WTC11 (cell line): ENCODE measurements around the gene HTRA1. TPM values are rescaled to one million over a fixed set of nuclear protein-coding genes. Genes with fewer than 3 reads are reported as not detected.

ENCODE experiments used
- ATAC-seq: fragments of 200-7000 bp; cut with Tn5 transposase; 2 replicates; pipeline ENCODE4 v1.10.0; 2021; ENCODE audit warnings: mild to moderate bottlenecking, moderate library complexity
- CTCF ChIA-PET: fragments of 300-600 bp; sonication (Branson Sonifier 250); formaldehyde crosslinking; loops from one replicate; lab custom pipeline; 2021; ENCODE audit warnings: antibody characterized with exemption; lab: Charles Lee
- POLR2A ChIA-PET: fragments of 350-600 bp; sonication (Branson Sonifier 250); formaldehyde crosslinking; loops from one replicate; lab custom pipeline; 2021; ENCODE audit warnings: antibody characterized with exemption; lab: Charles Lee
- DNase-seq: peaks from one replicate; pipeline ENCODE4 v3.0.0; 2021; ENCODE audit warnings: low spot score
- H3K27ac Mint-ChIP-seq: 2 replicates; pipeline ENCODE4 v1.8.0; 2021; ENCODE audit warnings: mixed read lengths
- H3K27me3 Mint-ChIP-seq: 2 replicates; pipeline ENCODE4 v1.8.0; 2021; ENCODE audit warnings: low read depth, mild to moderate bottlenecking, moderate library complexity, mixed read lengths
- H3K36me3 Mint-ChIP-seq: 2 replicates; pipeline ENCODE4 v1.8.0; 2021; ENCODE audit warnings: mixed read lengths
- H3K4me1 Mint-ChIP-seq: 2 replicates; pipeline ENCODE4 v1.8.0; 2022; ENCODE audit warnings: mixed read lengths
- H3K4me3 Mint-ChIP-seq: 2 replicates; pipeline ENCODE4 v1.8.0; 2021; ENCODE audit warnings: mild to moderate bottlenecking, moderate library complexity, mixed read lengths
- H3K9me3 Mint-ChIP-seq: 2 replicates; pipeline ENCODE4 v1.8.0; 2021; ENCODE audit warnings: mixed read lengths
- E2F5 ChIP-seq: sonication (generic); formaldehyde crosslinking; IDR thresholded peaks from 2 replicates; pipeline ENCODE4 v1.8.1; 2022; ENCODE audit warnings: mild to moderate bottlenecking, moderate library complexity, missing genetic modification reagents
- GRHL2 ChIP-seq: fragments of 250-450 bp; sonication (Bioruptor Pico); IDR thresholded peaks from 2 replicates; pipeline ENCODE4 v1.8.0; 2022; ENCODE audit warnings: mild to moderate bottlenecking, moderate library complexity; ENCODE audit not compliant: insufficient replicate concordance, severe bottlenecking
- HMGA2 ChIP-seq: fragments of 250-450 bp; sonication (Bioruptor Pico); IDR thresholded peaks from 2 replicates; pipeline ENCODE4 v1.4.0; 2021; ENCODE audit warnings: mild to moderate bottlenecking, moderate library complexity
- KAT7 ChIP-seq: sonication (generic); formaldehyde crosslinking; IDR thresholded peaks from 2 replicates; pipeline ENCODE4 v1.8.1; 2023; ENCODE audit warnings: missing genetic modification reagents, mild to moderate bottlenecking, borderline replicate concordance
- MXD4 ChIP-seq: fragments of 250-450 bp; sonication (Bioruptor Pico); IDR thresholded peaks from 2 replicates; pipeline ENCODE4 v1.8.0; 2021; ENCODE audit warnings: mild to moderate bottlenecking, moderate library complexity, borderline replicate concordance
- NFATC4 ChIP-seq: fragments of 250-450 bp; sonication (Bioruptor Pico); IDR thresholded peaks from 2 replicates; pipeline ENCODE4 v1.9.0; 2021; ENCODE audit warnings: mild to moderate bottlenecking
- NFYB ChIP-seq: sonication (generic); formaldehyde crosslinking; conservative IDR thresholded peaks from 2 replicates; pipeline ENCODE4 v1.8.0; 2022; ENCODE audit warnings: low read depth, missing genetic modification reagents
- NR3C1 ChIP-seq: sonication (generic); formaldehyde crosslinking; conservative IDR thresholded peaks from 2 replicates; pipeline ENCODE4 v1.8.1; 2023; ENCODE audit warnings: low read depth, mild to moderate bottlenecking, missing genetic modification reagents
- OVOL2 ChIP-seq: fragments of 250-450 bp; sonication (Bioruptor Pico); IDR thresholded peaks from 2 replicates; pipeline ENCODE4 v1.9.0; 2021; ENCODE audit warnings: mild to moderate bottlenecking, borderline replicate concordance
- SP1 ChIP-seq: sonication (generic); formaldehyde crosslinking; conservative IDR thresholded peaks from 2 replicates; pipeline ENCODE4 v1.8.1; 2022; ENCODE audit warnings: missing genetic modification reagents
- TEAD1 ChIP-seq: sonication (generic); formaldehyde crosslinking; IDR thresholded peaks from 2 replicates; pipeline ENCODE4 v1.8.0; 2022; ENCODE audit warnings: mild to moderate bottlenecking, missing genetic modification reagents
- ZBTB21 ChIP-seq: sonication (generic); formaldehyde crosslinking; IDR thresholded peaks from 2 replicates; pipeline ENCODE4 v1.8.1; 2023; ENCODE audit warnings: mild to moderate bottlenecking, missing genetic modification reagents, borderline replicate concordance
- ZNF121 ChIP-seq: sonication (generic); formaldehyde crosslinking; IDR thresholded peaks from 2 replicates; pipeline ENCODE4 v1.8.0; 2023; ENCODE audit warnings: missing genetic modification reagents
- ZNF138 ChIP-seq: sonication (generic); formaldehyde crosslinking; conservative IDR thresholded peaks from 2 replicates; pipeline ENCODE4 v1.8.1; 2022; ENCODE audit warnings: mild to moderate bottlenecking, moderate library complexity, missing genetic modification reagents
- ZNF232 ChIP-seq: sonication (generic); formaldehyde crosslinking; IDR thresholded peaks from 2 replicates; pipeline ENCODE4 v1.8.0; 2022; ENCODE audit warnings: mild to moderate bottlenecking, missing genetic modification reagents
- ZNF263 ChIP-seq: sonication (generic); formaldehyde crosslinking; IDR thresholded peaks from 2 replicates; pipeline ENCODE4 v1.8.1; 2022; ENCODE audit warnings: low read depth, mild to moderate bottlenecking, moderate library complexity, missing genetic modification reagents
- ZNF317 ChIP-seq: sonication (generic); formaldehyde crosslinking; IDR thresholded peaks from 2 replicates; pipeline ENCODE4 v1.8.1; 2023; ENCODE audit warnings: low read depth, mild to moderate bottlenecking, moderate library complexity, missing genetic modification reagents, borderline replicate concordance
- ZSCAN18 ChIP-seq: fragments of 250-450 bp; sonication (Bioruptor Pico); IDR thresholded peaks from 2 replicates; pipeline ENCODE4 v2.1.2; 2022; ENCODE audit warnings: mild to moderate bottlenecking, moderate library complexity
- total RNA-seq: library from RNA; stranded (reverse); gene quantifications from 3 replicates; pipeline ENCODE4 v1.2.3, GENCODE V29; 2021
- TF ChIP-seq, protein P1 (sequence below): sonication (generic); formaldehyde crosslinking; IDR thresholded peaks from 2 replicates; pipeline ENCODE4 v1.8.0; 2022; ENCODE audit warnings: mild to moderate bottlenecking, missing genetic modification reagents
- TF ChIP-seq, protein P2 (sequence below): sonication (generic); formaldehyde crosslinking; IDR thresholded peaks from 2 replicates; pipeline ENCODE4 v1.8.0; 2022; ENCODE audit warnings: mild to moderate bottlenecking, missing genetic modification reagents

Gene HTRA1
- total RNA-seq, 1 experiment from 2014 or later = 18.3 TPM

GRCh38 chr10:122486406-122487080 is 25.2 kb downstream of the HTRA1 start:
- H3K4me1 Mint-ChIP-seq = peaks cover 9% of the 10 kb centered on the region; the same call in 1 of the 2 replicates
- H3K36me3 Mint-ChIP-seq = peaks cover 4% of the 10 kb centered on the region
- ChIA-PET POLR2A (no interaction called here), CTCF (interaction anchor here (1.2 kb wide), 1 partner anchor 188 kb away, joined by 4 read pairs; no protein-coding TSS in a partner anchor)
- DNase-seq (no peak), ATAC-seq (no peak)
- no peak for TF ChIP-seq ZNF138
- TF ChIP-seq, protein P1, sequence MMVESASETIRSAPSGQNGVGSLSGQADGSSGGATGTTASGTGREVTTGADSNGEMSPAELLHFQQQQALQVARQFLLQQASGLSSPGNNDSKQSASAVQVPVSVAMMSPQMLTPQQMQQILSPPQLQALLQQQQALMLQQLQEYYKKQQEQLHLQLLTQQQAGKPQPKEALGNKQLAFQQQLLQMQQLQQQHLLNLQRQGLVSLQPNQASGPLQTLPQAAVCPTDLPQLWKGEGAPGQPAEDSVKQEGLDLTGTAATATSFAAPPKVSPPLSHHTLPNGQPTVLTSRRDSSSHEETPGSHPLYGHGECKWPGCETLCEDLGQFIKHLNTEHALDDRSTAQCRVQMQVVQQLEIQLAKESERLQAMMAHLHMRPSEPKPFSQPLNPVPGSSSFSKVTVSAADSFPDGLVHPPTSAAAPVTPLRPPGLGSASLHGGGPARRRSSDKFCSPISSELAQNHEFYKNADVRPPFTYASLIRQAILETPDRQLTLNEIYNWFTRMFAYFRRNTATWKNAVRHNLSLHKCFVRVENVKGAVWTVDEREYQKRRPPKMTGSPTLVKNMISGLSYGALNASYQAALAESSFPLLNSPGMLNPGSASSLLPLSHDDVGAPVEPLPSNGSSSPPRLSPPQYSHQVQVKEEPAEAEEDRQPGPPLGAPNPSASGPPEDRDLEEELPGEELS (CRISPR knock-in tag) = no peak
- no peak overlapping the region for H3K27ac Mint-ChIP-seq
- H3K4me3 Mint-ChIP-seq = no peak overlapping the region
- peaks cover 8% of the 10 kb centered on the region for H3K9me3 Mint-ChIP-seq
- no peaks in the 10 kb centered on the region; the same call in 1 of the 2 replicates for H3K27me3 Mint-ChIP-seq

GRCh38 chr10:122487174-122487765 is 25.9 kb downstream of the HTRA1 start:
- H3K4me3 Mint-ChIP-seq = no peak overlapping the region
- ATAC-seq (no peak), DNase-seq (no peak)
- no peak overlapping the region for H3K27ac Mint-ChIP-seq
- peaks cover 9% of the 10 kb centered on the region; the same call in 1 of the 2 replicates for H3K4me1 Mint-ChIP-seq
- POLR2A ChIA-PET = no interaction called here
- H3K36me3 Mint-ChIP-seq = no peaks in the 10 kb centered on the region
- no peaks in the 10 kb centered on the region for H3K27me3 Mint-ChIP-seq
- CTCF ChIA-PET = no interaction called here
- peaks cover under 1% of the 10 kb centered on the region; the same call in 1 of the 2 replicates for H3K9me3 Mint-ChIP-seq
- no peak for TF ChIP-seq GRHL2 (CRISPR knock-in tag)
- TF ChIP-seq, protein P2, sequence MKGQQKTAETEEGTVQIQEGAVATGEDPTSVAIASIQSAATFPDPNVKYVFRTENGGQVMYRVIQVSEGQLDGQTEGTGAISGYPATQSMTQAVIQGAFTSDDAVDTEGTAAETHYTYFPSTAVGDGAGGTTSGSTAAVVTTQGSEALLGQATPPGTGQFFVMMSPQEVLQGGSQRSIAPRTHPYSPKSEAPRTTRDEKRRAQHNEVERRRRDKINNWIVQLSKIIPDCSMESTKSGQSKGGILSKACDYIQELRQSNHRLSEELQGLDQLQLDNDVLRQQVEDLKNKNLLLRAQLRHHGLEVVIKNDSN (CRISPR knock-in tag) = no peak
- TF ChIP-seq NR3C1 = no peak
- TF ChIP-seq ZNF232 (CRISPR knock-in tag) = no peak
- TF ChIP-seq NFYB (CRISPR knock-in tag) = no peak
- no peak for TF ChIP-seq SP1 (CRISPR knock-in tag)
- TF ChIP-seq OVOL2 = no peak
- no peak for TF ChIP-seq MXD4 (CRISPR knock-in tag)
- TF ChIP-seq ZNF121 (CRISPR knock-in tag) = no peak
- no peak for TF ChIP-seq E2F5 (CRISPR knock-in tag)
- TF ChIP-seq HMGA2 = no peak
- no peak for TF ChIP-seq TEAD1
- no peak for TF ChIP-seq NFATC4 (CRISPR knock-in tag)
- no peak for TF ChIP-seq ZNF317 (CRISPR knock-in tag)
- TF ChIP-seq KAT7 (CRISPR knock-in tag) = no peak
- TF ChIP-seq ZNF263 (CRISPR knock-in tag) = no peak
- no peak for TF ChIP-seq ZSCAN18 (CRISPR knock-in tag)
- no peak for TF ChIP-seq ZBTB21 (CRISPR knock-in tag)
